ENCODE data around the gene UST. TPM values are rescaled to one million over a fixed set of nuclear protein-coding genes. Genes with fewer than 3 reads are reported as not detected.
"Not testable (repeated sequence)": the region's sequence is repeated elsewhere in the genome, so short reads cannot be mapped to it uniquely, and the experiment has no call there.

Gene UST
- total RNA-seq, 2 experiments from 2014 or later: 1.2 to 1.5 TPM

DNA sequence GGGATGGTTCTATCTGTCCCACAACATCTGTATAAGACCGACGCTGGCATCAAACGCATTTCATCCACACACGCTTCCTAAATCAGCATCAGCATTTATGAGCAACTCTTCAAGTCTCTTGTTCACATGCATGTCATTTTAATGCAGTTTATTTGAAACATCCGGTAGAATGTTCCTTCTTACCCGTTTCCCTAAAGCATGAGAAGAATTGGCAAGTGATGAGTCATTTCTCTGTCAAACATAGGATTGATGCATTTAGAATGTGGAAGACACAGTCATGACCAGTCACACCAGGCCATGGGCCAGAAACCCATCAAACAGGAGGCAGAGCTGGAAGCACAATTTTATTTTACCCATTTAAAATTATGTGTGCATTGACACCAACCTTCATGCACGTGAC is 122.8 kb downstream of the UST start:
- CTCF ChIA-PET: interaction anchor here (0.7 kb wide), 1 partner anchor 9 kb away, joined by 3 read pairs; no protein-coding TSS in a partner anchor
- H3K4me3 Mint-ChIP-seq: no peak overlapping the region

DNA sequence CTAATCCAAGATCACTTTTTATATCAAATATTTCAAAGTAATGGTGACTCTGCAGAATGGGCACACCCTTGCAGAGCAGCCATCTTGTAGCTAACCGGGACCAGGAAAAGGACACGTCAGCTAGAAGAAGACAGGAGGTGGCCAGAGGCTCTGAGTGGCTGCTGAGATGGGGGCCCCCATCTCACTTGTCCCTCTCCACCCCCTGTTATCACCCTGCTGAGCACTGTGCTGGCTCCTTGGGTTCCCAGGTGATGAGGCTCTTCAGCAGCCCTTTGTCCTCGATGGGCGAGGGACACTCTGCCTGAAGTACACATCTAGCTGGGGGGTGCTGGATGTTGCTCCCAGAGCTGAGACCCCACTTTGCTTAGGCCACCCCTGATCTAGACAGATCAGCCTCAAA is 126.3 kb downstream of the UST start:
- H3K4me1 Mint-ChIP-seq (ENCODE audit: low read depth): peaks cover 9% of the 10 kb centered on the region
- no peak for DNase-seq
- POLR2A ChIA-PET: interaction anchor here (1.2 kb wide), 1 partner anchor 160 kb away, joined by 3 read pairs; no protein-coding TSS in a partner anchor
- H3K36me3 Mint-ChIP-seq (ENCODE audit: low read depth): no peaks in the 10 kb centered on the region
- H3K27ac Mint-ChIP-seq: no peak overlapping the region
- intact Hi-C loops (cut with micrococcal nuclease): no loop called here
- no peak for TF ChIP-seq CTCF (IDR thresholded peaks at IDR 0.05)
- CTCF ChIA-PET: no interaction called here
- H3K4me3 Mint-ChIP-seq: no peak overlapping the region
- H3K27me3 Mint-ChIP-seq: no peaks in the 10 kb centered on the region
- H3K9me3 Mint-ChIP-seq: no peaks in the 10 kb centered on the region
- no peak for ATAC-seq

More for the DNA sequence above, 122.8 kb downstream of the UST start:
- Mint-ChIP-seq H3K27me3 (no peaks in the 10 kb centered on the region), H3K9me3 (no peaks in the 10 kb centered on the region), H3K4me1 (ENCODE audit: low read depth) (peaks cover 18% of the 10 kb centered on the region), H3K36me3 (ENCODE audit: low read depth) (no peaks in the 10 kb centered on the region), H3K27ac (no peak overlapping the region)
- no peak for TF ChIP-seq CTCF (IDR thresholded peaks at IDR 0.05)
- DNase-seq (no peak), ATAC-seq (no peak)
- POLR2A ChIA-PET: no interaction called here
- intact Hi-C loops (cut with micrococcal nuclease): no loop called here

DNA sequence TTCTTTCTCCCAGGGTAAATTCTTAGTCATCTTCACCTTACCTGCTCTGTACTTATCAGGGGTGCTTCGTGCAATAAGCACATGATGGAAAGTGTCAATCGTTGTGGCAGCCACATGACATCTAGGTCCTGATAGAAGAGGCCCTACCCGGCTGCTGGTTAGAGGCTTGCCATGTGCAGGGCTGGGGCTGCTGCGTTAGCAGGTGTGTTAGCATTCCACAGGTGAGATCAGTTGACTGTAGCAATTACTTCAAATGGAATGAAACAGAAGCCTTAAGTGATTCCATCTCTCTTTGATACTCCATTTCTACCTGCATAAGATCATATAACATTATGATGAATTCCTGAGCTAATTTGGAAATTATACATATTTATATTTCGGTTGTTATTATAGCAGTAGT is 127.0 kb downstream of the UST start:
- Mint-ChIP-seq H3K4me3 (no peak overlapping the region), H3K27ac (no peak overlapping the region), H3K9me3 (no peaks in the 10 kb centered on the region), H3K36me3 (ENCODE audit: low read depth) (no peaks in the 10 kb centered on the region), H3K27me3 (no peaks in the 10 kb centered on the region), H3K4me1 (ENCODE audit: low read depth) (peaks cover 2% of the 10 kb centered on the region)
- intact Hi-C loops (cut with micrococcal nuclease): no loop called here
- DNase-seq (no peak), ATAC-seq (no peak)
- TF ChIP-seq CTCF (IDR thresholded peaks at IDR 0.05): no peak
- POLR2A ChIA-PET: interaction anchor here (1.2 kb wide), 1 partner anchor 159 kb away, joined by 3 read pairs; no protein-coding TSS in a partner anchor
- CTCF ChIA-PET: no interaction called here

DNA sequence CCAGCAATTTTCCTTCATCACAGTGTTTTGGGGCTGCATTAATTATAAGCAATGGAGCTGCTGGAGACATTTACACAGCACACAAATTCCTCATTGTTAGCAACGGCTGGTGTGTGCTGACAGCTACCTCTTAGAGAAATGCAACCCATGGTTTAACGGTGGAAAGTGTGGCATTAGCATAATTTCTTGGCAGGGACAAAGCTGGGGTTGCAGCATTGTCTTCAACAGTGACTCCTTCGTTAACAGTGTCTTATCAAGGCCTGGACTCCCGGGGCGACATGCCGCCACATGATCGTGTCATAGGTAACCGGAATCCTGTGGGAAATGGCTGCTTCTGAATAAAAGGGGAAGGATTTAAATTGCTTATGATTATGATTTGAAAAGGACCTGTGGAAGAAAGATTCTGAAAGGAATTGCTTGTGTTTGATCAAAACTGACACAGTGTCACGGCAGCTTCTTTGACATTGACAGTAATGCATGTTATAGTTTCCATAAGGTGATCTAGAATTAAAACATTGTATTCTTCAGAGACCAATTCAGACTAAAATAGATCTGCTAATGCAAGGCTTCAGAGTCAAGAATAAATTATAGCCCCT is 128.0 kb downstream of the UST start:
- ChIA-PET POLR2A (no interaction called here), CTCF (no interaction called here)
- no peaks in the 10 kb centered on the region for H3K27me3 Mint-ChIP-seq
- no peak for TF ChIP-seq CTCF (IDR thresholded peaks at IDR 0.05)
- intact Hi-C loops (cut with micrococcal nuclease): no loop called here
- H3K9me3 Mint-ChIP-seq: no peaks in the 10 kb centered on the region
- ATAC-seq (no peak), DNase-seq (no peak)
- H3K4me1 Mint-ChIP-seq (ENCODE audit: low read depth): no peaks in the 10 kb centered on the region
- no peak overlapping the region for H3K27ac Mint-ChIP-seq
- H3K4me3 Mint-ChIP-seq: no peak overlapping the region
- no peaks in the 10 kb centered on the region for H3K36me3 Mint-ChIP-seq (ENCODE audit: low read depth)

- Mint-ChIP-seq H3K27me3 (no peaks in the 10 kb centered on the region), H3K9me3 (no peaks in the 10 kb centered on the region), H3K27ac (no peak overlapping the region), H3K4me1 (ENCODE audit: low read depth) (peaks cover 2% of the 10 kb centered on the region), H3K36me3 (ENCODE audit: low read depth) (no peaks in the 10 kb centered on the region), H3K4me3 (no peak overlapping the region)
- ATAC-seq (no peak), DNase-seq (no peak)
- intact Hi-C loops (cut with micrococcal nuclease): no loop called here
- ChIA-PET CTCF (interaction anchor here (0.6 kb wide), 1 partner anchor 9 kb away, joined by 3 read pairs; no protein-coding TSS in a partner anchor), POLR2A (interaction anchor here (0.6 kb wide), 1 partner anchor 278 kb away, joined by 3 read pairs; no protein-coding TSS in a partner anchor)
- no peak for TF ChIP-seq CTCF (IDR thresholded peaks at IDR 0.05)
These were observed 131.9 kb downstream of the UST start for GRCh38 chr6:148878683-148879082.

DNA sequence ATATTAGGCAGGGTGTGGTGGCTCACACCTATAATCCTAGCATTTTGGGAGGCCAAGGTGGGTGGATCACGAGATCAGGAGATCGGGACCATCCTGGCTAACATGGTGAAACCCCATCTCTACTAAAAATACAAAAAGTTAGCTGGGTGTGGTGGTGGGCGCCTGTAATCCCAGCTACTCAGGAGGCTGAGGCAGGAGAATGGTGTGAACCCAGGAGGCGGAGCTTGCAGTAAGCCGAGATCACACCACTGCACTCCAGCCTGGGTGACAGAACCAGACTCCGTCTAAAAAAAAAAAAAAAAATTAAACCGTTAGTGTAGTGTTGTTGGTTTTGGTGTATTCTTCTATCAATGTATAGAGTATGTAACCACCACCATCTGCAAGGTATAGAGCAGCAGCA is 133.9 kb downstream of the UST start:
- H3K27me3 Mint-ChIP-seq; H3K4me3 Mint-ChIP-seq; POLR2A ChIA-PET; ATAC-seq; H3K27ac Mint-ChIP-seq; H3K9me3 Mint-ChIP-seq; intact Hi-C loops (cut with micrococcal nuclease); H3K4me1 Mint-ChIP-seq (ENCODE audit: low read depth); H3K36me3 Mint-ChIP-seq (ENCODE audit: low read depth); DNase-seq; CTCF ChIA-PET: not testable (repeated sequence)

Data from activated CD8-positive, alpha-beta T cell treated with anti-CD3 and anti-CD28 coated beads for 36 hours (primary cell).